GM21528 (cell line): Measurements from ENCODE around the gene KLHL42.
"Not testable (repeated sequence)": the region's sequence is repeated elsewhere in the genome, so short reads cannot be mapped to it uniquely, and the experiment has no call there.

Experiments used
- ATAC-seq: cut with Tn5 transposase; IDR thresholded peaks from one replicate; pipeline ENCODE4 v1.9.1; 2021; ENCODE audit warnings: mild to moderate bottlenecking, moderate library complexity; ENCODE audit not compliant: unreplicated experiment, low FRiP score

Gene KLHL42

DNA sequence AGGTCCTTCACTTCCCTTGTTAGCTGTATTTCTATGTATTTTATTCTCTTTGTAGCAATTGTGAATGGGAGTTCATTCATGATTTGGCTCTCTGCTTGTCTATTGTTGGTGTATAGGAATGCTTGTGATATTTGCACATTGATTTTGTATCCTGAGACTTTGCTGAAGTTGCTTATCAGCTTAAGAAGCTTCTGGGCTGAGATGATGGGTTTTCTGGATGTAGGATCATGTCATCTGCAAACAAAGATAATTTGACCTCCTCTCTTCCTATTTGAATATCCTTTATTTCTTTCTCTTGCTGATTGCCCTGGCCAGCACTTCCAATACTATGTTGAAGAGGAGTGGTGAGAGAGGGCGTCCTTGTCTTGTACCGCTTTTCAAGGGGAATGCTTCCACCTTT lies 67.3 kb downstream of the KLHL42 start:
- not testable (repeated sequence) for ATAC-seq

DNA sequence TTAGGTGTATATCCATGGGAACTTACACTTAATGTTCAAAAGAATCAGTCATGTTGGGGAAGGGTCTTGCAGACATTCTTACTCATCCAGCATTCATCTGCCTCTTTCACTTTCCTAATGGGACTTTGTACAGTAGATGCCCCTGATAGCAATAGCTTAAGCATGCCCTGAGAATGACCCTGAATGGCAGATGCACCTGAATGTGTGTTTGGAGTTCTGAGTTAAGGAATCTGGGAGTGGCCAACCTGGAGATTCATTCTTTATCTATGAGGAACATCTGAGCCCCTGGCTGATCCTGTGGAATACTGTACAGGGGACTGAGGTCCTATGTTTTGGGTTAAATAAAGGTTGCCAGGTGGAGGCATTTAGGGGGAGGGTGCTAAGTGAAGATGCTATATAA lies 71.3 kb downstream of the KLHL42 start:
- no peak for ATAC-seq

DNA sequence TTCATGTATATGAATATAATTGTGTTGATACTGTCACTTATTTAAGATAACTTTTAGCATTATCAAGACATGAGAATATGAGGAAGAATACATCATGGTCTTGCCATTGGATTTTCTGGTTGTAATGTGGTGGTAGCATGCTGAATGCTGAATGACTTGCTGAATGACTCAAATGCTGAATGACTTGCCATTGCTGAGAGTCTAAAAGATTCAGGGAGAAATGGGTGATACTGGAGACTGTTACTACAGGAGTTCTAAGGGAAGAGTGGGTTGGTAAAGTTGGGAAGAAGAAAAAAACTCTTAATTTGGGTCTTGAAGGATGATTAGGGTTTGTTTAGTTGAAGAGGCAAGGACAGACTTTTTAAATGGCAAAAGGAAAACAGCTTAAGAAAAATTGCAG lies 72.1 kb downstream of the KLHL42 start:
- no peak for ATAC-seq
